ENCODE data around the gene DIDO1. TPM values are rescaled to one million over a fixed set of nuclear protein-coding genes. Genes with fewer than 3 reads are reported as not detected.
"Not testable (repeated sequence)": the region's sequence is repeated elsewhere in the genome, so short reads cannot be mapped to it uniquely, and the experiment has no call there.

DIDO1 gene
- polyA plus RNA-seq, 1 of the 3 experiments (the other 2 are of a cell fraction), result 14.7 TPM

GRCh38 chr20:62854121-62854520, 72.2 kb downstream of the DIDO1 start (continued):
- TF ChIP-seq CTCF (IDR thresholded peaks at IDR 0.05), result no peak

- H3F3A ChIP-seq (replicated peaks; ENCODE audit: insufficient read depth); POLR2A ChIA-PET; H3K4me3 ChIP-seq (ENCODE audit: low read depth in 2 of 2, low read length in 1 of 2); H2AFZ ChIP-seq (ENCODE audit: low read depth); H3K4me1 ChIP-seq (ENCODE audit: control insufficient read depth in 1 of 2, insufficient read depth in 2 of 2, low read depth in 1 of 2, low read length in 1 of 2); CTCF ChIA-PET; H3K27me3 ChIP-seq (ENCODE audit: insufficient read depth); H3K4me2 ChIP-seq; H3K9ac ChIP-seq; H4K20me1 ChIP-seq (ENCODE audit: insufficient read depth); DNase-seq; H3K9me2 ChIP-seq; H3K9me3 ChIP-seq; H3K27ac ChIP-seq (ENCODE audit: low read depth in 2 of 2, low read length in 1 of 2): not testable (repeated sequence)
- 87% methylated on average over 6 of the region's 6 CpGs for WGBS (ENCODE audit: low lambda C conversion rate)
- Histone ChIP-seq H3K79me2 (ENCODE audit: insufficient read depth) (peaks cover 47% of the 10 kb centered on the region), H3K36me3 (replicated peaks in 1 of 2; ENCODE audit: control insufficient read depth in 1 of 2, insufficient read depth in 2 of 2, low read length in 1 of 2) (peaks cover 16 to 55% of the 10 kb centered on the region in 2 experiments)
Observed at GRCh38 chr20:62853304-62853703, 73.0 kb downstream of the DIDO1 start.

GRCh38 chr20:62852841-62853240, 73.5 kb downstream of the DIDO1 start:
- ChIA-PET CTCF (no interaction called here), POLR2A (no interaction called here)
- H3K27me3 ChIP-seq (ENCODE audit: insufficient read depth), result no peaks in the 10 kb centered on the region
- H3K4me3 ChIP-seq (ENCODE audit: low read depth in 2 of 2, low read length in 1 of 2), result no peak overlapping the region
- DNase-seq, result no peak
- TF ChIP-seq REST (IDR thresholded peaks at IDR 0.05; ENCODE audit: low read depth, low read length), result no peak
- no peak for TF ChIP-seq USF1 (IDR thresholded peaks at IDR 0.05; ENCODE audit: borderline replicate concordance, low read depth)
- no peak for TF ChIP-seq MEF2A (IDR thresholded peaks at IDR 0.05; ENCODE audit: borderline replicate concordance, low read depth)
- no peak for TF ChIP-seq YY1 (IDR thresholded peaks at IDR 0.05; ENCODE audit: low read depth)
- TF ChIP-seq JUND (IDR thresholded peaks at IDR 0.05), result no peak
- TF ChIP-seq GABPA (IDR thresholded peaks at IDR 0.05; ENCODE audit: low read depth), result no peak
- TF ChIP-seq PBX3 (IDR thresholded peaks at IDR 0.05), result no peak
- no peak for TF ChIP-seq TCF12 (IDR thresholded peaks at IDR 0.05)
- peaks cover 42% of the 10 kb centered on the region for H3K79me2 ChIP-seq (ENCODE audit: insufficient read depth)
- no peaks in the 10 kb centered on the region for H3K9me3 ChIP-seq
- no peak overlapping the region for H3K4me2 ChIP-seq
- H3K36me3 ChIP-seq (replicated peaks in 1 of 2; ENCODE audit: control insufficient read depth in 1 of 2, insufficient read depth in 2 of 2, low read length in 1 of 2), result peaks cover 16 to 54% of the 10 kb centered on the region in 2 experiments
- no peaks in the 10 kb centered on the region for H3K9me2 ChIP-seq
- WGBS (ENCODE audit: low lambda C conversion rate), result 98% methylated on average over 12 of the region's 12 CpGs
- no peak overlapping the region for H3K9ac ChIP-seq
- no peak overlapping the region for H2AFZ ChIP-seq (ENCODE audit: low read depth)
- H3K27ac ChIP-seq (ENCODE audit: low read depth in 2 of 2, low read length in 1 of 2), result no peak overlapping the region
- no peaks in the 10 kb centered on the region for H4K20me1 ChIP-seq (ENCODE audit: insufficient read depth)
- no peaks in the 10 kb centered on the region for H3F3A ChIP-seq (replicated peaks; ENCODE audit: insufficient read depth)
- no peaks in the 10 kb centered on the region for H3K4me1 ChIP-seq (ENCODE audit: control insufficient read depth in 1 of 2, insufficient read depth in 2 of 2, low read depth in 1 of 2, low read length in 1 of 2)
